GM23338 (cell line): ENCODE measurements around the gene RAB39A. TPM values are rescaled to one million over a fixed set of nuclear protein-coding genes. Genes with fewer than 3 reads are reported as not detected.

Source experiments
- ATAC-seq: fragments of 200-7000 bp; cut with Tn5 transposase; 3 replicates; pipeline ENCODE4 v1.9.1; 2020
- DNase-seq: peaks from one replicate; pipeline ENCODE4 v3.0.0-alpha.2; 2015; ENCODE audit warnings: low spot score
- H2AFZ ChIP-seq: fragments of 200-600 bp; sonication (generic); 2 replicates; pipeline ENCODE4 v1.8.0; 2016; ENCODE audit warnings: antibody characterized with exemption, mild to moderate bottlenecking, moderate library complexity
- H3F3A ChIP-seq: fragments of 200-600 bp; sonication (generic); replicated peaks from 2 replicates; pipeline ENCODE4 v1.8.0; 2017; ENCODE audit warnings: antibody characterized with exemption, mixed run types, low read depth
- H3K27ac ChIP-seq: fragments of 200-600 bp; sonication (generic); 2 replicates; pipeline ENCODE4 v1.6.1; 2016; ENCODE audit warnings: low read depth
- H3K27me3 ChIP-seq: fragments of 200-600 bp; sonication (generic); 2 replicates; pipeline ENCODE4 v1.8.0; 2016; ENCODE audit warnings: mild to moderate bottlenecking, mixed run types, moderate library complexity; ENCODE audit not compliant: insufficient read depth
- H3K36me3 ChIP-seq: fragments of 200-600 bp; sonication (generic); 2 replicates; pipeline ENCODE4 v1.8.0; 2016; ENCODE audit warnings: mild to moderate bottlenecking; ENCODE audit not compliant: insufficient read depth
- H3K4me1 ChIP-seq: fragments of 200-600 bp; sonication (generic); 2 replicates; pipeline ENCODE4 v1.8.0; 2016; ENCODE audit warnings: mild to moderate bottlenecking, moderate library complexity; ENCODE audit not compliant: insufficient read depth
- H3K4me2 ChIP-seq: fragments of 200-600 bp; sonication (generic); 2 replicates; pipeline ENCODE4 v1.7.1; 2017; ENCODE audit warnings: mixed run types
- H3K4me3 ChIP-seq: fragments of 200-600 bp; sonication (generic); 2 replicates; pipeline ENCODE4 v1.6.1; 2016; ENCODE audit warnings: mixed run types
- H3K79me2 ChIP-seq: fragments of 200-600 bp; sonication (generic); replicated peaks from 2 replicates; pipeline ENCODE4 v1.8.0; 2017; ENCODE audit warnings: mild to moderate bottlenecking; ENCODE audit not compliant: insufficient read depth
- H3K9me2 ChIP-seq: fragments of 200-600 bp; sonication (generic); 2 replicates; pipeline ENCODE4 v1.8.0; 2017; ENCODE audit not compliant: insufficient read depth
- H4K20me1 ChIP-seq: fragments of 200-600 bp; sonication (generic); replicated peaks from 2 replicates; pipeline ENCODE4 v1.8.0; 2017; ENCODE audit warnings: mild to moderate bottlenecking; ENCODE audit not compliant: insufficient read depth
- H3K27ac Mint-ChIP-seq: 2 replicates; pipeline ENCODE4 v1.8.0; 2020; ENCODE audit warnings: inconsistent platforms, mild to moderate bottlenecking, moderate library complexity, mixed read lengths
- H3K27me3 Mint-ChIP-seq: 3 replicates; pipeline ENCODE4 v1.8.0; 2022; ENCODE audit warnings: low read depth, mild to moderate bottlenecking, moderate library complexity, mixed read lengths, inconsistent platforms; ENCODE audit not compliant: insufficient read depth, poor library complexity
- H3K36me3 Mint-ChIP-seq: 3 replicates; pipeline ENCODE4 v1.8.0; 2021; ENCODE audit warnings: low read depth, mild to moderate bottlenecking, inconsistent platforms, moderate library complexity, mixed read lengths
- H3K4me1 Mint-ChIP-seq: 3 replicates; pipeline ENCODE4 v1.8.0; 2020; ENCODE audit warnings: mild to moderate bottlenecking, inconsistent platforms, mixed read lengths
- H3K4me3 Mint-ChIP-seq: 3 replicates; pipeline ENCODE4 v1.8.0; 2021; ENCODE audit warnings: moderate library complexity, mild to moderate bottlenecking, inconsistent platforms, mixed read lengths
- H3K9me3 Mint-ChIP-seq: 3 replicates; pipeline ENCODE4 v1.8.0; 2020; ENCODE audit warnings: moderate library complexity, mild to moderate bottlenecking, inconsistent platforms, mixed read lengths
- CREB1 ChIP-seq: fragments of 250-450 bp; sonication (Bioruptor Pico); IDR thresholded peaks from 2 replicates; pipeline ENCODE4 v1.5.0; 2020; ENCODE audit warnings: low read depth, mild to moderate bottlenecking, moderate library complexity
- ETS1 ChIP-seq: IDR thresholded peaks from 2 replicates; pipeline ENCODE4 v1.6.1; 2016; ENCODE audit warnings: antibody characterized with exemption
- EZH2 ChIP-seq: fragments of 200-600 bp; sonication (generic); IDR thresholded peaks from one replicate; pipeline ENCODE4 v1.8.0; 2017; ENCODE audit warnings: antibody characterized with exemption, mild to moderate bottlenecking, low read depth; ENCODE audit not compliant: unreplicated experiment
- EZH2phosphoT487 ChIP-seq: fragments of 200-600 bp; sonication (generic); IDR thresholded peaks from one replicate; pipeline ENCODE4 v1.8.1; 2018; ENCODE audit warnings: antibody characterized with exemption; ENCODE audit not compliant: unreplicated experiment
- JUNB ChIP-seq: IDR thresholded peaks from one replicate; pipeline ENCODE4 v1.6.1; 2016; ENCODE audit warnings: antibody characterized with exemption; ENCODE audit not compliant: unreplicated experiment
- POLR2AphosphoS5 ChIP-seq: IDR thresholded peaks from 2 replicates; pipeline ENCODE4 v1.6.1; 2016; ENCODE audit warnings: antibody characterized with exemption, low read depth
- STAT1 ChIP-seq: IDR thresholded peaks from one replicate; pipeline ENCODE4 v1.6.1; 2016; ENCODE audit warnings: antibody characterized with exemption; ENCODE audit not compliant: unreplicated experiment
- ZNF114 ChIP-seq: fragments of 250-450 bp; sonication (Bioruptor Pico); IDR thresholded peaks from 2 replicates; pipeline ENCODE4 v1.5.0; 2020; ENCODE audit warnings: mild to moderate bottlenecking, moderate library complexity
- ZNF331 ChIP-seq: fragments of 250-450 bp; sonication (Bioruptor Pico); IDR thresholded peaks from 2 replicates; pipeline ENCODE4 v1.5.0; 2020; ENCODE audit warnings: low read depth, mild to moderate bottlenecking, moderate library complexity
- ZNF462 ChIP-seq: fragments of 250-450 bp; sonication (Bioruptor Pico); IDR thresholded peaks from 2 replicates; pipeline ENCODE4 v1.5.0; 2020; ENCODE audit warnings: mild to moderate bottlenecking, moderate library complexity
- polyA plus RNA-seq: library from polyadenylated mRNA; unstranded; fragments of >200 nt; fragmentation: Nextera tagmentation; extraction: Ambion mirVana; gene quantifications from 2 replicates; pipeline ENCODE4 v1.2.1, GENCODE V29; 2016
- total RNA-seq: library from RNA; depleted of rRNA; stranded (reverse); fragments of >200 nt; shearing (Covaris generic); gene quantifications from 2 replicates; pipeline ENCODE4 v1.2.3, GENCODE V29; 2014

RAB39A gene
- total and polyA plus RNA-seq, 2 experiments from 2014 or later, result 4.5 to 26.3 TPM

DNA sequence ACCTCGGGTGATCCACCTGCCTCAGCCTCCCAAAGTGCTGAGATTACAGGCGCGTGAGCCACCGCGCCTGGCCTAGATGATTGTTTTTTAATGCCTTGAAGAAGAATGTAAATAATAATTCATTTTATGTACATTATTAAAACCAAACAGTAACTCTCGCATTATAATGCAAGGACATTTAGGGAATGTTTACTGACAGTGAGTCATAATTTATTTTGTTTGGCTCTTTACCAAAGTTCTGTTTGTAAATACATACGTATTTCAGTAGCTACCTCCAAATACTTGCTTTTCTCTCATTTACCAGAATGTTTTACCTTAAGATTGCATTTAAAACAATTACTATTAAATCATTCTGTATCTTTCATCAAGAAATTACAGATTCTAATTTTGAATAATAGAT, 3.0 kb downstream of the RAB39A start:
- Histone ChIP-seq H4K20me1 (peaks cover 13% of the 10 kb centered on the region), H3K4me2 (no peak overlapping the region), H3K27me3 (no peaks in the 10 kb centered on the region), H3K4me3 (no peak overlapping the region), H3K4me1 (no peaks in the 10 kb centered on the region; the same call in none of the 2 replicates), H3F3A (no peaks in the 10 kb centered on the region), H3K36me3 (no peaks in the 10 kb centered on the region), H3K9me2 (no peaks in the 10 kb centered on the region), H3K27ac (no peak overlapping the region), H2AFZ (no peak overlapping the region), H3K79me2 (peaks cover 69% of the 10 kb centered on the region)
- Mint-ChIP-seq H3K9me3 (no peaks in the 10 kb centered on the region; the same call in 2 of the 3 replicates), H3K27me3 (peaks cover 5% of the 10 kb centered on the region), H3K27ac (no peak overlapping the region), H3K36me3 (peaks cover 10% of the 10 kb centered on the region), H3K4me1 (peaks cover 7% of the 10 kb centered on the region), H3K4me3 (no peak overlapping the region)
- TF ChIP-seq JUNB, result no peak
- TF ChIP-seq ETS1, result no peak
- no peak for TF ChIP-seq EZH2
- no peak for TF ChIP-seq CREB1 (CRISPR knock-in tag)
- TF ChIP-seq ZNF114 (CRISPR knock-in tag), result no peak
- TF ChIP-seq STAT1, result no peak
- TF ChIP-seq ZNF462, result no peak
- no peak for TF ChIP-seq ZNF331 (CRISPR knock-in tag)
- no peak for TF ChIP-seq EZH2phosphoT487
- no peak for TF ChIP-seq POLR2AphosphoS5
- ATAC-seq (no peak), DNase-seq (no peak)
